ENCODE results near the gene TMEM101. TPM values are rescaled to one million over a fixed set of nuclear protein-coding genes. Genes with fewer than 3 reads are reported as not detected.

TMEM101 gene
- total RNA-seq = 24.0 and 26.9 TPM in 2 replicates
- long read RNA-seq, transcript TMEM101-201 (4 exons, 1,536 nt) = major isoform, 35 of 39 reads
- long read RNA-seq, partial matches to known transcripts = 0 of 39 reads
- long read RNA-seq, other reads (novel, unspliced or antisense) = 4 of 39 reads

GRCh38 chr17:44014437-44015172 lies at the start of gene TMEM101:
TSS of gene TMEM101 (minus strand) at chr17:44014963. CDS start at chr17:44014952, 11 bp downstream.
- Mint-ChIP-seq H3K36me3 (ENCODE audit: low read depth) (peaks cover 2% of the 10 kb centered on the region), H3K27me3 (ENCODE audit: low read depth) (no peaks in the 10 kb centered on the region), H3K27ac (ENCODE audit: unreplicated experiment) (peak within 1 kb of the TSS; percentile 99), H3K4me3 (peak within 1 kb of the TSS; percentile 99), H3K9me3 (no peaks in the 10 kb centered on the region), H3K4me1 (peaks cover 20% of the 10 kb centered on the region)
- TF ChIP-seq CTCF (conservative IDR thresholded peaks at IDR 0.05) = no peak
- peak; percentile 76 for DNase-seq (ENCODE audit: low read depth, low spot score)

GRCh38 chr17:44063704-44064639 lies 49.2 kb upstream of the TMEM101 start:
- peak overlapping the region; percentile 27 for H3K27ac Mint-ChIP-seq (ENCODE audit: unreplicated experiment)
- peaks cover 28% of the 10 kb centered on the region for H3K4me1 Mint-ChIP-seq
- peak overlapping the region; percentile 76 for H3K4me3 Mint-ChIP-seq
- no peak for DNase-seq (ENCODE audit: low read depth, low spot score)
- no peaks in the 10 kb centered on the region for H3K27me3 Mint-ChIP-seq (ENCODE audit: low read depth)
- H3K9me3 Mint-ChIP-seq = no peaks in the 10 kb centered on the region
- H3K36me3 Mint-ChIP-seq (ENCODE audit: low read depth) = peaks cover 19% of the 10 kb centered on the region
- TF ChIP-seq CTCF (conservative IDR thresholded peaks at IDR 0.05) = no peak

- H3K4me3 Mint-ChIP-seq = no peak overlapping the region
- no peak overlapping the region for H3K27ac Mint-ChIP-seq (ENCODE audit: unreplicated experiment)
- TF ChIP-seq CTCF (conservative IDR thresholded peaks at IDR 0.05) = no peak
- DNase-seq (ENCODE audit: low read depth, low spot score) = no peak
- no peaks in the 10 kb centered on the region for H3K27me3 Mint-ChIP-seq (ENCODE audit: low read depth)
- peaks cover 24% of the 10 kb centered on the region for H3K4me1 Mint-ChIP-seq
- H3K9me3 Mint-ChIP-seq = no peaks in the 10 kb centered on the region
- peaks cover 25% of the 10 kb centered on the region for H3K36me3 Mint-ChIP-seq (ENCODE audit: low read depth)
These were observed 48.1 kb upstream of the TMEM101 start for GRCh38 chr17:44062871-44063270.

GRCh38 chr17:44061446-44061845 lies 46.7 kb upstream of the TMEM101 start:
- TF ChIP-seq CTCF (conservative IDR thresholded peaks at IDR 0.05) = no peak
- no peak for DNase-seq (ENCODE audit: low read depth, low spot score)
- no peaks in the 10 kb centered on the region for H3K9me3 Mint-ChIP-seq
- peaks cover 20% of the 10 kb centered on the region for H3K4me1 Mint-ChIP-seq
- H3K4me3 Mint-ChIP-seq = peak overlapping the region; percentile 1
- no peak overlapping the region for H3K27ac Mint-ChIP-seq (ENCODE audit: unreplicated experiment)
- H3K36me3 Mint-ChIP-seq (ENCODE audit: low read depth) = peaks cover 25% of the 10 kb centered on the region
- no peaks in the 10 kb centered on the region for H3K27me3 Mint-ChIP-seq (ENCODE audit: low read depth)

GRCh38 chr17:44059101-44059892 lies 44.5 kb upstream of the TMEM101 start:
- Mint-ChIP-seq H3K27me3 (ENCODE audit: low read depth) (no peaks in the 10 kb centered on the region), H3K27ac (ENCODE audit: unreplicated experiment) (no peak overlapping the region), H3K36me3 (ENCODE audit: low read depth) (peaks cover 25% of the 10 kb centered on the region), H3K4me3 (no peak overlapping the region), H3K4me1 (peaks cover 12% of the 10 kb centered on the region), H3K9me3 (no peaks in the 10 kb centered on the region)
- DNase-seq (ENCODE audit: low read depth, low spot score) = no peak
- TF ChIP-seq CTCF (conservative IDR thresholded peaks at IDR 0.05) = no peak

Data from neural crest cell (in vitro differentiated cells).